K562 (cell line): ENCODE results near the gene ZFR2. TPM values are rescaled to one million over a fixed set of nuclear protein-coding genes. Genes with fewer than 3 reads are reported as not detected.

ENCODE experiments used
- ATAC-seq: fragments of 200-7000 bp; cut with Tn5 transposase; 3 replicates; pipeline ENCODE4 v1.9.1; 2020; ENCODE audit warnings: moderate library complexity
- BruUV-seq: library from RNA; stranded (reverse); fragments of 400-500 nt; replicated peaks from 2 replicates; lab custom pipeline; 2021; lab: Mats Ljungman, UMichigan
- CTCF ChIA-PET: fragments of 300-600 bp; formaldehyde crosslinking; extraction: SDS; loops from one replicate; lab custom pipeline; 2021; ENCODE audit warnings: low intra/inter-chr PET ratio; lab: Yijun Ruan, JAX
- POLR2A ChIA-PET: fragments of 300-600, 350-650 bp; sonication (Branson Sonifier 250); formaldehyde crosslinking; extraction: SDS; loops from one replicate; lab custom pipeline; 2021; ENCODE audit warnings: antibody characterized with exemption, inconsistent platforms; lab: Yijun Ruan, JAX
- DNase-seq, 4 experiments: peaks; one replicate each; pipeline versions ENCODE4 v3.0.0 to v3.0.0-alpha.2; 2011 to 2018; ENCODE audit warnings: low spot score in 3 of 4, mixed read lengths in 3 of 4; ENCODE audit errors: extremely low read depth in 1 of 4
- FAIRE-seq: peaks from 2 replicates; lab custom pipeline; 2011; peaks lifted over from hg19 to GRCh38; lab: Jason Lieb, UNC
- H2AFZ ChIP-seq: 2 replicates; pipeline ENCODE4 v1.6.0; 2011; ENCODE audit warnings: low read depth, low read length, control low read depth, inconsistent platforms
- H3K27ac ChIP-seq: fragments of 200-600 bp; 3 replicates; pipeline ENCODE4 v1.8.0; 2011; ENCODE audit warnings: low read depth, mild to moderate bottlenecking, control low read depth, inconsistent platforms, low read length, moderate library complexity, mixed read lengths; ENCODE audit errors: extremely low read depth
- H3K27me3 ChIP-seq, 2 experiments: fragments of 300-600 bp in 1 of 2; 2 replicates in 1 of 2; 3 replicates in 1 of 2; pipeline versions ENCODE4 v1.6.0 to v1.8.0; 2011; ENCODE audit warnings: inconsistent platforms in 2 of 2, low read length in 2 of 2, mild to moderate bottlenecking in 1 of 2, mixed read lengths in 1 of 2, moderate library complexity in 1 of 2; ENCODE audit not compliant: control insufficient read depth in 2 of 2, insufficient read depth in 2 of 2
- H3K36me3 ChIP-seq: fragments of 300-600 bp; 3 replicates; pipeline ENCODE4 v1.8.0; 2011; ENCODE audit warnings: mild to moderate bottlenecking, low read length, inconsistent platforms; ENCODE audit not compliant: control insufficient read depth, insufficient read depth
- H3K4me1 ChIP-seq, 2 experiments: fragments of 200-600 bp in 1 of 2; replicated peaks in 1 of 2; 2 replicates in 1 of 2; 3 replicates in 1 of 2; pipeline versions ENCODE4 v1.5.1 to v1.8.0; 2011; ENCODE audit warnings: inconsistent platforms in 2 of 2, low read length in 2 of 2, mild to moderate bottlenecking in 1 of 2, mixed read lengths in 1 of 2, moderate library complexity in 1 of 2; ENCODE audit not compliant: control insufficient read depth in 2 of 2, insufficient read depth in 2 of 2
- H3K4me2 ChIP-seq: 2 replicates; pipeline ENCODE4 v1.6.1; 2011; ENCODE audit warnings: low read length, control low read depth, inconsistent platforms, mixed read lengths; ENCODE audit not compliant: insufficient read depth
- H3K4me3 ChIP-seq: fragments of 200-600 bp; sonication (generic), shearing (Covaris generic); 2 replicates; pipeline ENCODE4 v1.5.1; 2016; ENCODE audit warnings: control low read depth, inconsistent platforms
- H3K79me2 ChIP-seq: fragments of 200-600 bp; 3 replicates; pipeline ENCODE4 v1.8.0; 2011; ENCODE audit warnings: low read length, inconsistent platforms; ENCODE audit not compliant: control insufficient read depth, insufficient read depth
- H3K9ac ChIP-seq, 2 experiments: 2 replicates each; pipeline versions ENCODE4 v1.6.0 to v1.6.1; 2011; ENCODE audit warnings: low read depth in 2 of 2, low read length in 2 of 2, control low read depth in 1 of 2, inconsistent platforms in 1 of 2, mild to moderate bottlenecking in 1 of 2, mixed read lengths in 1 of 2; ENCODE audit not compliant: insufficient read depth in 1 of 2
- H3K9me1 ChIP-seq: one replicate; pipeline ENCODE4 v1.6.0; 2011; ENCODE audit warnings: inconsistent platforms, mild to moderate bottlenecking, low read length, moderate library complexity; ENCODE audit not compliant: control insufficient read depth, insufficient read depth
- H3K9me3 ChIP-seq: replicated peaks from 2 replicates; pipeline ENCODE4 v1.5.1; 2011; ENCODE audit warnings: low read depth, low read length, inconsistent platforms; ENCODE audit not compliant: control insufficient read depth, insufficient read depth
- H4K20me1 ChIP-seq: replicated peaks from 2 replicates; pipeline ENCODE4 v1.6.1; 2011; ENCODE audit warnings: low read length, inconsistent platforms, mixed read lengths; ENCODE audit not compliant: control insufficient read depth, insufficient read depth
- ASH1L ChIP-seq: fragments of 450-650 bp; IDR thresholded peaks from 2 replicates; pipeline ENCODE4 v1.6.1; 2018; ENCODE audit warnings: borderline replicate concordance, mild to moderate bottlenecking, low read depth; ENCODE audit not compliant: partially characterized antibody
- BRD4 ChIP-seq: fragments of 200-600 bp; sonication (generic); IDR thresholded peaks from 2 replicates; pipeline ENCODE4 v1.6.1; 2017; ENCODE audit warnings: inconsistent platforms
- CBX2 ChIP-seq: fragments of 200-600 bp; sonication (generic); IDR thresholded peaks from one replicate; pipeline ENCODE4 v1.6.1; 2012; ENCODE audit warnings: mild to moderate bottlenecking, low read length, inconsistent platforms; ENCODE audit not compliant: insufficient read depth, poor library complexity, severe bottlenecking
- HDAC1 ChIP-seq, 2 experiments: fragments of 450-650 bp; IDR thresholded peaks; 2 replicates each; pipeline ENCODE4 v1.6.1; 2016 to 2017; ENCODE audit warnings: inconsistent platforms in 1 of 2, mild to moderate bottlenecking in 1 of 2, moderate library complexity in 1 of 2
- MAFF ChIP-seq: IDR thresholded peaks from 2 replicates; pipeline ENCODE4 v1.6.1; 2012; ENCODE audit warnings: low read length, improper control_type of control experiment
- MAZ ChIP-seq, 2 experiments: fragments of 450-650 bp in 1 of 2; sonication (generic) in 1 of 2; formaldehyde crosslinking; IDR thresholded peaks in 1 of 2; conservative IDR thresholded peaks in 1 of 2; 2 replicates each; pipeline versions ENCODE4 v1.4.0 to v1.5.0; 2020; ENCODE audit warnings: mild to moderate bottlenecking in 1 of 2, missing genetic modification reagents in 1 of 2
- MITF ChIP-seq: IDR thresholded peaks from 2 replicates; pipeline ENCODE4 v1.6.1; 2014; ENCODE audit warnings: antibody characterized with exemption
- RREB1 ChIP-seq: fragments of 250-450 bp; sonication (Bioruptor Pico); IDR thresholded peaks from 2 replicates; pipeline ENCODE4 v1.4.0; 2020
- TOE1 ChIP-seq, 2 experiments: fragments of 450-650 bp in 1 of 2; sonication (generic) in 1 of 2; formaldehyde crosslinking in 1 of 2; IDR thresholded peaks; 2 replicates each; pipeline versions ENCODE4 v1.7.1 to v1.8.0; 2016 to 2022; ENCODE audit warnings: borderline replicate concordance in 2 of 2, mild to moderate bottlenecking in 2 of 2, antibody characterized with exemption in 1 of 2, inconsistent platforms in 1 of 2, low read depth in 1 of 2, missing genetic modification reagents in 1 of 2, moderate library complexity in 1 of 2
- ZNF766 ChIP-seq: fragments of 200-800 bp; sonication (Bioruptor generic); conservative IDR thresholded peaks from 2 replicates; pipeline ENCODE4 v1.6.1; 2016; ENCODE audit warnings: missing genetic modification characterization, missing compliant biosample characterization
- WGBS: fragments of 100-300 bp; shearing (Covaris generic); methylation state at CpG from one replicate; pipeline ENCODE4 v1.1.6; 2016; ENCODE audit warnings: low coverage, mixed read lengths; ENCODE audit not compliant: insufficient coverage; ENCODE audit errors: missing lambda C conversion rate; 5-methylcytosine and 5-hydroxymethylcytosine counted together
- in situ Hi-C: fragments of 300-500 bp; cut with MboI; formaldehyde crosslinking; loops from 4 replicates; pipeline ENCODE4 v1.15.0; 2018; ENCODE audit warnings: inconsistent platforms, mixed read lengths
- intact Hi-C: fragments of 100-400 bp; cut with micrococcal nuclease; formaldehyde crosslinking; loops from 2 replicates; pipeline ENCODE4 v1.14.2; 2022
- polyA plus RNA-seq, 8 experiments: library from polyadenylated mRNA; depleted of rRNA in 4 of 8; stranded (reverse) in 5 of 8; unstranded in 3 of 8; fragments of >200 nt; fragmentation: Nextera tagmentation in 2 of 8; fragmentation: Illumina TruSeq in 1 of 8; extraction: Ambion mirVana in 2 of 8; extraction: Trizol in 1 of 8; gene quantifications; 2 replicates each; pipeline versions ENCODE4 v1.2.1 to v1.2.3, GENCODE V29; 2011 to 2014; ENCODE audit warnings: inconsistent platforms in 1 of 8, missing spikeins in 1 of 8
- total RNA-seq, 7 experiments: library from RNA; depleted of rRNA in 6 of 7; stranded (reverse); fragments of >200 nt in 6 of 7; fragmentation: Illumina TruSeq in 2 of 7; extraction: Trizol in 2 of 7; gene quantifications; 2 replicates each; pipeline versions ENCODE4 v1.2.1 to v1.2.3, GENCODE V29; 2011 to 2021; ENCODE audit warnings: low replicate concordance in 1 of 7
- TF ChIP-seq, protein P1 (sequence below): fragments of 450-650 bp; formaldehyde crosslinking; IDR thresholded peaks from 2 replicates; pipeline ENCODE4 v1.4.0; 2022; ENCODE audit warnings: missing genetic modification characterization

The ZFR2 gene
- total and polyA plus RNA-seq, 9 of the 15 experiments (the other 6 are each of a cell fraction or from before 2014, with no cell fraction given), result 0.03 to 0.59 (median 0.07) TPM; not detected in 6

DNA sequence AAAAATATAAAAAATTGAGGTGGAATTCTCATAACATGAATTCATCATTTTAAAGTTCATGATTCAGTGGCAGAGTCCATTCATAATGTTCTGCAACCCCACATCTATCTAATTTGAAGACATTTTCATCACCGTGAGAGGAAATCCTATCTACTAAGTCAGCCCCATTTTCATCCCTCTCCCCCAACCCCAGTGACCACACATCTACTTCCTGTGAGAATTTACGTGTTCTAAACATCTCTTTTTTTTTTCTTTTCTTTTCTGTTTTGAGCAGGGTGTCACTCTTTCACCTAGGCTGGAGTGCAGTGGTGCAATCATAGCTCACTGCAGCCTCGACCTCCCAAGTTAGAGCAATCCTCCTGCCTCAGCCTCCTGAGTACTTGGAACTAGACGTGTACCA lies 29.1 kb upstream of the ZFR2 start:
- FAIRE-seq (no peak), DNase-seq (no peak), ATAC-seq (no peak)
- no peaks in the 10 kb centered on the region for H3K9me1 ChIP-seq
- no peak overlapping the region for H3K27ac ChIP-seq
- no peak overlapping the region for H3K9ac ChIP-seq
- H2AFZ ChIP-seq, result no peak overlapping the region
- no peak overlapping the region for H3K4me3 ChIP-seq
- H3K9me3 ChIP-seq, result no peaks in the 10 kb centered on the region; the same call in none of the 2 replicates
- no peaks in the 10 kb centered on the region for H3K79me2 ChIP-seq
- in situ Hi-C loops, result no loop called here
- intact Hi-C loops, result no loop called here
- H3K27me3 ChIP-seq, result peaks cover 8 to 33% of the 10 kb centered on the region in 2 experiments; a peak in 4 of 5 replicates
- ChIA-PET POLR2A (no interaction called here), CTCF (no interaction called here)
- no peak overlapping the region for H3K4me2 ChIP-seq
- no peak for TF ChIP-seq BRD4
- no peak for TF ChIP-seq TOE1 (IDR thresholded peaks at IDR 0.05; ENCODE audit: borderline replicate concordance)
- TF ChIP-seq TOE1 (CRISPR knock-in tag; IDR thresholded peaks at IDR 0.05; ENCODE audit: borderline replicate concordance, low read depth), result no peak
- TF ChIP-seq MAFF, result no peak
- TF ChIP-seq MITF, result no peak
- TF ChIP-seq RREB1 (CRISPR knock-in tag), result no peak
- TF ChIP-seq ASH1L, result no peak
- no peak for TF ChIP-seq HDAC1 (IDR thresholded peaks at IDR 0.05)
- TF ChIP-seq CBX2, result no peak
- TF ChIP-seq MAZ (CRISPR knock-in tag; conservative IDR thresholded peaks at IDR 0.05 in 1 of 2, IDR thresholded peaks at IDR 0.05 in 1 of 2), result no peak
- TF ChIP-seq, protein P1, sequence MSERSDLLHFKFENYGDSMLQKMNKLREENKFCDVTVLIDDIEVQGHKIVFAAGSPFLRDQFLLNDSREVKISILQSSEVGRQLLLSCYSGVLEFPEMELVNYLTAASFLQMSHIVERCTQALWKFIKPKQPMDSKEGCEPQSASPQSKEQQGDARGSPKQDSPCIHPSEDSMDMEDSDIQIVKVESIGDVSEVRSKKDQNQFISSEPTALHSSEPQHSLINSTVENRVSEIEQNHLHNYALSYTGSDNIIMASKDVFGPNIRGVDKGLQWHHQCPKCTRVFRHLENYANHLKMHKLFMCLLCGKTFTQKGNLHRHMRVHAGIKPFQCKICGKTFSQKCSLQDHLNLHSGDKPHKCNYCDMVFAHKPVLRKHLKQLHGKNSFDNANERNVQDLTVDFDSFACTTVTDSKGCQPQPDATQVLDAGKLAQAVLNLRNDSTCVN (CRISPR knock-in tag), result no peak
- TF ChIP-seq ZNF766, result no peak
- no peaks in the 10 kb centered on the region for H3K36me3 ChIP-seq
- no TSS peak for BruUV-seq
- H4K20me1 ChIP-seq, result no peaks in the 10 kb centered on the region
- 0% methylated on average over 3 of the region's 4 CpGs for WGBS
- H3K4me1 ChIP-seq, result no peaks in the 10 kb centered on the region
